DND-41 (cell line): ENCODE results near the gene PEPD.

Experiments
- CTCF ChIP-seq: IDR thresholded peaks from 2 replicates; pipeline ENCODE4 v1.5.1; 2012; ENCODE audit warnings: borderline replicate concordance, low read length, moderate library complexity, mild to moderate bottlenecking; ENCODE audit not compliant: poor library complexity, severe bottlenecking; ENCODE audit errors: extremely low read depth
- EZH2 ChIP-seq: IDR thresholded peaks from 3 replicates; pipeline ENCODE4 v1.6.1; 2012; ENCODE audit warnings: borderline replicate concordance, low read depth, mild to moderate bottlenecking, moderate library complexity, low read length, inconsistent platforms; ENCODE audit not compliant: severe bottlenecking

- TF ChIP-seq EZH2 (no peak), CTCF (no peak)
Measured at GRCh38 chr19:33501693-33502356, 19.8 kb downstream of the PEPD start.
